Upper lobe of right lung (tissue), 1 donor: Measurements from ENCODE around the gene KLHL1. TPM values are rescaled to one million over a fixed set of nuclear protein-coding genes. Genes with fewer than 3 reads are reported as not detected.

Experiments used
- ATAC-seq: fragments of 200-7000 bp; cut with Tn5 transposase; one replicate; pipeline ENCODE4 v1.9.1; 2020; ENCODE audit warnings: mild to moderate bottlenecking, moderate library complexity
- DNase-seq: peaks from one replicate; pipeline ENCODE4 v3.0.0-alpha.2; 2020
- H3K27ac ChIP-seq: fragments of 200-600 bp; one replicate; pipeline ENCODE4 v1.8.0; 2022
- H3K27me3 ChIP-seq: fragments of 200-600 bp; one replicate; pipeline ENCODE4 v1.8.0; 2022; ENCODE audit warnings: mild to moderate bottlenecking
- H3K36me3 ChIP-seq: fragments of 200-600 bp; one replicate; pipeline ENCODE4 v1.8.0; 2022
- H3K4me1 ChIP-seq: fragments of 200-600 bp; one replicate; pipeline ENCODE4 v1.8.0; 2022
- H3K4me3 ChIP-seq: fragments of 200-600 bp; one replicate; pipeline ENCODE4 v1.8.0; 2022; ENCODE audit warnings: mild to moderate bottlenecking
- H3K9me3 ChIP-seq: fragments of 200-600 bp; one replicate; pipeline ENCODE4 v1.8.0; 2022
- intact Hi-C: fragments of 100-400 bp; cut with DNase I; formaldehyde crosslinking; loops from one replicate; pipeline ENCODE4 v1.11.0; 2022
- total RNA-seq: library from RNA; stranded (reverse); fragmentation: NEBNext Ultra II Directional; extraction: Animal tissue kit (Norgen Biotek cat#: 25700); gene quantifications from one replicate; pipeline ENCODE4 v1.2.1, GENCODE V29; 2021
- TF ChIP-seq, protein P1 (sequence below): fragments of 200-600 bp; IDR thresholded peaks from one replicate; pipeline ENCODE4 v1.8.0; 2022; ENCODE audit warnings: antibody characterized with exemption
- donor health status: DM: no; HTN: yes; CAD: no; lungs with severe emphysema.

KLHL1 gene
- total RNA-seq, 1 donor from 2014 or later, result not detected

DNA sequence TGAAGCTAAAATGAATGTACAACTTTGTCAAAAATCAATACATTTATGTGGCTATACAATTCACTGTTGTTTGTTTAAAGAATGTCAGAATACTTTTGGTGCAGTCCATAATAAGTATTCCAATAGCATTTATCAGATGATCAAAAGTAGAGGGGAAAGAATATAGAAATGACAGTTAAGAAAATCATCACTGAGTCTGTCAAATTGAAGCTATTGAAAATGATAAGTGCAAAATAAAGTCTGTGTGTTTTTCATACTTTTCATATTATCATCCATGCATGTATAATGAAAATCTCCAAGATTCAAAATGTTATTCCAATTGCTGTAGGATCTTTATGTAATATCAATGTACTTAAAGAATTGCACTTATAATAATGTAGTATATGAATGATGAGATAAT lies 93.9 kb downstream of the KLHL1 start:
- Histone ChIP-seq H3K9me3 (no peaks in the 10 kb centered on the region), H3K36me3 (no peaks in the 10 kb centered on the region), H3K27ac (no peak overlapping the region), H3K27me3 (no peaks in the 10 kb centered on the region), H3K4me3 (no peak overlapping the region), H3K4me1 (no peaks in the 10 kb centered on the region)
- intact Hi-C loops, result no loop called here
- ATAC-seq (no peak), DNase-seq (no peak)
- TF ChIP-seq, protein P1, sequence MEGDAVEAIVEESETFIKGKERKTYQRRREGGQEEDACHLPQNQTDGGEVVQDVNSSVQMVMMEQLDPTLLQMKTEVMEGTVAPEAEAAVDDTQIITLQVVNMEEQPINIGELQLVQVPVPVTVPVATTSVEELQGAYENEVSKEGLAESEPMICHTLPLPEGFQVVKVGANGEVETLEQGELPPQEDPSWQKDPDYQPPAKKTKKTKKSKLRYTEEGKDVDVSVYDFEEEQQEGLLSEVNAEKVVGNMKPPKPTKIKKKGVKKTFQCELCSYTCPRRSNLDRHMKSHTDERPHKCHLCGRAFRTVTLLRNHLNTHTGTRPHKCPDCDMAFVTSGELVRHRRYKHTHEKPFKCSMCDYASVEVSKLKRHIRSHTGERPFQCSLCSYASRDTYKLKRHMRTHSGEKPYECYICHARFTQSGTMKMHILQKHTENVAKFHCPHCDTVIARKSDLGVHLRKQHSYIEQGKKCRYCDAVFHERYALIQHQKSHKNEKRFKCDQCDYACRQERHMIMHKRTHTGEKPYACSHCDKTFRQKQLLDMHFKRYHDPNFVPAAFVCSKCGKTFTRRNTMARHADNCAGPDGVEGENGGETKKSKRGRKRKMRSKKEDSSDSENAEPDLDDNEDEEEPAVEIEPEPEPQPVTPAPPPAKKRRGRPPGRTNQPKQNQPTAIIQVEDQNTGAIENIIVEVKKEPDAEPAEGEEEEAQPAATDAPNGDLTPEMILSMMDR, result no peak

DNA sequence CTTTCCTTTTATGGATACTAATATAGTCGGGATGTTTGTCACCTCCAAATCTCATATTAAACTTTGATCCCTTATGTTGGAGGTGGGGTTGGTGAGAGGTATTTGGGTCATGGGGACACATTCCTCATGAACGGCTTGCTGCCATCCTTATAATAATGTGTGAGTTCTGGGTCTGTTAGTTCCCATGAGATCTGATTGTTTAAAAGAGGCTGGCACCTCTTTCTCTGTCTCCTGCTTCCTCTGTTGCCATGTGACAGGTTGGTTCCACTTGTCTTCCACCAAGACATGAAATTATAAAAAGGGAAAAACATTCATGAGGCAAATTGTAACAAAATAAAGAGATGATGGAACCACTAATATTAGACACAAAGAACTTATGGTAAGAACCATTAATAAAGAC lies 108.4 kb downstream of the KLHL1 start:
- intact Hi-C loops, result no loop called here
- no peak overlapping the region for H3K4me3 ChIP-seq
- TF ChIP-seq, protein P1, result no peak

DNA sequence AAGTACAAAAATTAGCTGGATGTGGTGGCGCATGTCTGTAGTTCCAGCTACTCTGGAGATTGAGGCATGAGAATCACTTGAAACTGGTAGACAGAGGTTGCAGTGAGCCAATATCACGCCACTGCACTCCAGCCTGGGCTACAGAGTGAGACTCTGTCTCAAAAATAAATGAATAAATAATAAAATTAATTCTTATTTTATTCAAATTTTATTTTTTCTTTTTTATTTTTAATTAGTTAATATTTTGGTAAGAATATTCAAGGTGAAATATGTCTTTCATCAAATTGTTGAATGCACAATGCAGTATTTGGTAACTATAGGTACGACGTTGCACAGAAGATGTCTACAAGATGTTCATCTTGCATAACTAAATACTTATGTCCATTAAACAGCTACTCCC lies 111.2 kb downstream of the KLHL1 start:
- Histone ChIP-seq H3K4me3 (no peak overlapping the region), H3K27ac (no peak overlapping the region), H3K36me3 (no peaks in the 10 kb centered on the region), H3K27me3 (no peaks in the 10 kb centered on the region), H3K4me1 (no peaks in the 10 kb centered on the region), H3K9me3 (no peaks in the 10 kb centered on the region)
- ATAC-seq (no peak), DNase-seq (no peak)
- TF ChIP-seq, protein P1, result no peak
- intact Hi-C loops, result no loop called here

More for the DNA sequence above, 108.4 kb downstream of the KLHL1 start:
- Histone ChIP-seq H3K27me3 (no peaks in the 10 kb centered on the region), H3K27ac (no peak overlapping the region), H3K4me1 (no peaks in the 10 kb centered on the region), H3K9me3 (no peaks in the 10 kb centered on the region), H3K36me3 (no peaks in the 10 kb centered on the region)
- no peak for ATAC-seq
- no peak for DNase-seq

DNA sequence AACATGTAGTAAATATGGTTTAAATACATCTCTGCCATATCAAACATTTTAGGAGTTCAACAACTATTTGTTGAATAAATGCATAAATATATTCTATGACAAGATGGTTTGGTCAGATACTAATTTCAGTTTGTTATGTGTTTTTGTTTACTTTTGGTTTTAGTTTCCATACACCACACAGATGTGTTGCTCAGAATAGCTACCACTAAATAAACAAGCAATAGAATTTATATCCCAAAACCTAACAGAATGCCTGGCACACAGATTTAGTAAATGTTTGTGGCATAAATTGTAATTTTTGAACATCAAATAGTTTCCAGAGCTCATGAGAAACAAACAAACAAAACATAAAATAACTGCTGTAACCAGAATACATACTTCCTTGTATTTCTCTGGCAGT lies 127.5 kb downstream of the KLHL1 start:
- no peaks in the 10 kb centered on the region for H3K36me3 ChIP-seq
- intact Hi-C loops, result no loop called here
- H3K9me3 ChIP-seq, result no peaks in the 10 kb centered on the region
- no peak for DNase-seq
- no peaks in the 10 kb centered on the region for H3K27me3 ChIP-seq
- no peak overlapping the region for H3K27ac ChIP-seq
- TF ChIP-seq, protein P1, result no peak
- H3K4me1 ChIP-seq, result no peaks in the 10 kb centered on the region
- no peak overlapping the region for H3K4me3 ChIP-seq
- no peak for ATAC-seq

DNA sequence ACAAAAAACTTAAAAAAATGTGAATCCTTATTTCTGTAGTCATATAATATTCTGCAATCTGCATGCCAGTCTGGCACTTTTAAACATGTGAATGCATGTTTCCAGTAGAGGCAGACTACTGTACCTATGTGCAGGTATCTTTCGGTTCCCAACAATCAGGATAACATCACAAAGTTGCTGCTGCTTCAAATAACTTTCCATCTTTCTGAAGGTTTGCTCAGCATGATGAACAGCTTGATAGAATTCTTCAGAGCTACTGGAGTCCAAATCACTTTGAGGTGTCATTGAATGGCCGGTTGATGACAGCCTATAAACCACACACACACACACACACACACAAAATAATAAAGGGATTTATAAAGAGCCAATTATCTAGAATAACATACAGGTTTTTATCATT lies 132.8 kb downstream of the KLHL1 start:
- no peaks in the 10 kb centered on the region for H3K27me3 ChIP-seq
- ATAC-seq, result no peak
- no peak overlapping the region for H3K27ac ChIP-seq
- H3K36me3 ChIP-seq, result no peaks in the 10 kb centered on the region
- no peak for DNase-seq
- intact Hi-C loops, result no loop called here
- TF ChIP-seq, protein P1, result no peak
- H3K4me3 ChIP-seq, result no peak overlapping the region
- no peaks in the 10 kb centered on the region for H3K9me3 ChIP-seq
- H3K4me1 ChIP-seq, result no peaks in the 10 kb centered on the region

DNA sequence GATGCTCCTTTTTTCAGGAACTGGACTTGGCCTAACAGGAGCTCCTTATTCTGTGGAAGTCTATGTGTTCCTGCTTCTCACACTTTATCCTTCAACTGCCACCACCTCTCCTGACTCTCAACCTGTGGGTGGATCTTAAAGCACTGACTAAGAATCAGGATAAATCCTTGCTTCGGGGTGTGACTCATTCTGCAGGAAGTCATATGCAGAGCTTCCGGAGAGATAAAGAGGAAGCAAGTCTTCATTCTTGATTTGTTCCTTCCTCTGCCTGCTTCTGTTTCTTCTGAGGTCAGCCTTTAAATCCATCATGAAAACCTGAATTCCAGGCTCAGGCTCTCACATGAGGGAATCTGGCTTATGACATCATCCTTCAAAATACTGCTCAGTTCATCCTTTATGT lies 137.7 kb downstream of the KLHL1 start:
- ATAC-seq (no peak), DNase-seq (no peak)
- Histone ChIP-seq H3K4me3 (no peak overlapping the region), H3K4me1 (no peaks in the 10 kb centered on the region), H3K27me3 (no peaks in the 10 kb centered on the region), H3K36me3 (no peaks in the 10 kb centered on the region), H3K9me3 (no peaks in the 10 kb centered on the region), H3K27ac (no peak overlapping the region)
- intact Hi-C loops, result no loop called here
- TF ChIP-seq, protein P1, result no peak
